Mesendoderm (in vitro differentiated cells): ENCODE measurements around the gene VTI1A. TPM values are rescaled to one million over a fixed set of nuclear protein-coding genes. Genes with fewer than 3 reads are reported as not detected.
"Not testable (repeated sequence)": the region's sequence is repeated elsewhere in the genome, so short reads cannot be mapped to it uniquely, and the experiment has no call there.

Source experiments
- DNase-seq: peaks from one replicate; pipeline ENCODE4 v3.0.0; 2013
- H2AK5ac ChIP-seq: 2 replicates; pipeline ENCODE4 v1.6.1; 2013; ENCODE audit warnings: low read length, inconsistent platforms
- H2BK120ac ChIP-seq: 2 replicates; pipeline ENCODE4 v1.6.1; 2013; ENCODE audit warnings: low read depth, mild to moderate bottlenecking, low read length, moderate library complexity, mixed read lengths
- H2BK15ac ChIP-seq: replicated peaks from 2 replicates; pipeline ENCODE4 v1.6.1; 2013; ENCODE audit warnings: low read depth, mild to moderate bottlenecking, moderate library complexity
- H2BK5ac ChIP-seq: 2 replicates; pipeline ENCODE4 v1.6.1; 2013; ENCODE audit warnings: low read length, inconsistent platforms
- H3K18ac ChIP-seq: 2 replicates; pipeline ENCODE4 v1.6.1; 2013; ENCODE audit warnings: mild to moderate bottlenecking, low read length, mixed read lengths
- H3K23ac ChIP-seq: one replicate; pipeline ENCODE4 v1.6.1; 2013; ENCODE audit warnings: low read length
- H3K27ac ChIP-seq: 2 replicates; pipeline ENCODE4 v1.5.1; 2013; ENCODE audit warnings: low read depth, mild to moderate bottlenecking, inconsistent platforms, low read length, moderate library complexity
- H3K27me3 ChIP-seq: 2 replicates; pipeline ENCODE4 v1.6.1; 2013; ENCODE audit warnings: low read length, control low read depth, mild to moderate bottlenecking, inconsistent platforms; ENCODE audit not compliant: insufficient read depth, poor library complexity
- H3K36me3 ChIP-seq: 2 replicates; pipeline ENCODE4 v1.6.1; 2013; ENCODE audit warnings: low read length, inconsistent platforms; ENCODE audit not compliant: control insufficient read depth, insufficient read depth
- H3K4ac ChIP-seq: one replicate; pipeline ENCODE4 v1.6.1; 2013; ENCODE audit warnings: low read depth, mild to moderate bottlenecking, low read length, moderate library complexity
- H3K4me1 ChIP-seq: 2 replicates; pipeline ENCODE4 v1.6.1; 2013; ENCODE audit warnings: low read depth, low read length, inconsistent platforms; ENCODE audit not compliant: control insufficient read depth
- H3K4me2 ChIP-seq: 2 replicates; pipeline ENCODE4 v1.6.1; 2013; ENCODE audit warnings: low read length
- H3K4me3 ChIP-seq: 2 replicates; pipeline ENCODE4 v1.5.1; 2013; ENCODE audit warnings: mild to moderate bottlenecking, low read length
- H3K56ac ChIP-seq: one replicate; pipeline ENCODE4 v1.6.1; 2013; ENCODE audit warnings: low read length
- H3K79me1 ChIP-seq: 2 replicates; pipeline ENCODE4 v1.6.1; 2013; ENCODE audit warnings: low read length, inconsistent platforms
- H3K79me2 ChIP-seq: 2 replicates; pipeline ENCODE4 v1.6.1; 2013; ENCODE audit warnings: mild to moderate bottlenecking, low read length; ENCODE audit not compliant: control insufficient read depth, insufficient read depth
- H3K9ac ChIP-seq: 2 replicates; pipeline ENCODE4 v1.6.1; 2013; ENCODE audit warnings: low read length, inconsistent platforms
- H4K5ac ChIP-seq: one replicate; pipeline ENCODE4 v1.6.1; 2013; ENCODE audit warnings: low read length
- H4K8ac ChIP-seq: one replicate; pipeline ENCODE4 v1.6.1; 2013; ENCODE audit warnings: low read depth, mild to moderate bottlenecking, control low read depth, low read length, moderate library complexity
- WGBS: extraction: QIAGEN DNeasy Blood & Tissue Kit; methylation state at CpG from one replicate; pipeline ENCODE4 v1.1.7; 2013; ENCODE audit warnings: low lambda C conversion rate, missing lambda C conversion rate; ENCODE audit not compliant: insufficient coverage; ENCODE audit errors: extremely low coverage; 5-methylcytosine and 5-hydroxymethylcytosine counted together
- small RNA-seq: library from polyadenylated mRNA; stranded (forward); fragments of <200 nt; extraction: miRNeasy Mini kit (QIAGEN cat#:217004); gene quantifications from one replicate; pipeline ENCODE3, GENCODE V24; 2013; ENCODE audit not compliant: insufficient read depth

VTI1A gene

DNA sequence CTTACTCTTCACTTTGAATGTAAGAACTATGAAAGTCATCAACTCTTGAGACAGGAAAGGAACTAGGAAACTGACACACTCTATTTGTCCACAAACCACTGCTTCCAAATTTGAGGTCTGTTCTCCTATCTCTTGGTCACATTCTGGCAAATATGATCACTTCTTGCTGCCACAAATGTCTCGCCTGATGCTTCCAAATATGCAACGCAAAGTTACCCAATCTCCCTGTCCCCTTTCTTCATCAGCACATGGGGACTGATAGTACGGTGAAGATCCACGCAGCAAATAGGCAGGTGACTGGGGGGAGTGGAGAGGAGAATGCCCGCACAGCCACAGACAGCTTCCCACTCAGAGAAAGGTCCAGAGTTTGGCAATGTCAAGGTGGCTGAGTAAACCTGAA, 410.5 kb downstream of the VTI1A start:
- no peak overlapping the region for H2BK5ac ChIP-seq
- no peak overlapping the region for H4K5ac ChIP-seq
- no peak for DNase-seq
- no peak overlapping the region for H2AK5ac ChIP-seq
- H3K36me3 ChIP-seq, result no peaks in the 10 kb centered on the region
- H2BK120ac ChIP-seq, result no peak overlapping the region
- H3K79me2 ChIP-seq, result no peaks in the 10 kb centered on the region
- WGBS, result no CpG with 5 or more reads among the region's 5 CpGs
- no peak overlapping the region for H3K23ac ChIP-seq
- H3K9ac ChIP-seq, result no peak overlapping the region
- H3K56ac ChIP-seq, result no peak overlapping the region
- H3K27ac ChIP-seq, result no peak overlapping the region
- H3K4ac ChIP-seq, result no peak overlapping the region
- no peaks in the 10 kb centered on the region for H3K79me1 ChIP-seq
- H4K8ac ChIP-seq, result no peak overlapping the region
- H3K4me1 ChIP-seq, result no peaks in the 10 kb centered on the region
- no peak overlapping the region for H3K18ac ChIP-seq
- H3K4me2 ChIP-seq, result no peak overlapping the region
- no peak overlapping the region for H2BK15ac ChIP-seq
- H3K4me3 ChIP-seq, result no peak overlapping the region
- no peaks in the 10 kb centered on the region for H3K27me3 ChIP-seq

DNA sequence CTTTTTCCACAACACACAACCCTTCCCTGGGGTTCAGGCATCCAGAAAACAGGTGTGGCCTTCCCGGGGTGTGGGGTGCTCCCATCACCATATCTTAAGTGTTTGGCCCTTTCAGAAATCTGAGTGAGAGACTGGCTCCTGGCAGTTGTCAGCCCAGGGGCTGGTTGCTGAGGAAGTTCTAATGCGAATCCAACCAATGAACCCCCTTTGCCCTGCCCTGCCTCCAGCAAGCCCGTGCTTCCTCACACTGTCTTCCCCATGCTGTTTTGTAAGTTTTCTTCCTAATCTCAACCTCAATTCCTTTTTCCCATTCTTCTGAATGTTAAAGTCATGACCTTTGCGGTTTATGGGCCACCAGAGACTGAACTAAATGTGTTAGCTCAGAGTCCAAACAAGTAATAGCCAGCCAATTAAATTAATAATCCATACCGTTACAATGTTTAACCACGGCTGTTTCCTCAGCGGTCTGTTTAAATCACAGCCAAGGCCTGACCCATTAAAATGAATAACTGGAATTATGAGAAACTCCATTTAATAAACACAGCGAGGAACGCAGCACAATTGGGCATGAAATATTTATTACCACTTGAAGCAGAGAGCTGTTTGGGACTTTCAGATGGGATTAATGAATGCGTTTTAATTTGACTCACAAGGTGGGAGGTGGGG, 412.1 kb downstream of the VTI1A start:
- Histone ChIP-seq H3K27ac (no peak overlapping the region), H4K8ac (no peak overlapping the region), H3K27me3 (no peaks in the 10 kb centered on the region), H3K4me3 (no peak overlapping the region), H3K4me1 (no peaks in the 10 kb centered on the region), H3K79me1 (no peaks in the 10 kb centered on the region), H2AK5ac (no peak overlapping the region), H2BK5ac (no peak overlapping the region), H3K4ac (no peak overlapping the region), H2BK120ac (no peak overlapping the region), H2BK15ac (no peak overlapping the region), H3K23ac (no peak overlapping the region), H3K79me2 (no peaks in the 10 kb centered on the region), H3K9ac (no peak overlapping the region), H3K56ac (no peak overlapping the region), H3K36me3 (no peaks in the 10 kb centered on the region), H4K5ac (no peak overlapping the region), H3K4me2 (no peak overlapping the region), H3K18ac (no peak overlapping the region)
- DNase-seq, result no peak
- WGBS, result no CpG with 5 or more reads among the region's 10 CpGs

DNA sequence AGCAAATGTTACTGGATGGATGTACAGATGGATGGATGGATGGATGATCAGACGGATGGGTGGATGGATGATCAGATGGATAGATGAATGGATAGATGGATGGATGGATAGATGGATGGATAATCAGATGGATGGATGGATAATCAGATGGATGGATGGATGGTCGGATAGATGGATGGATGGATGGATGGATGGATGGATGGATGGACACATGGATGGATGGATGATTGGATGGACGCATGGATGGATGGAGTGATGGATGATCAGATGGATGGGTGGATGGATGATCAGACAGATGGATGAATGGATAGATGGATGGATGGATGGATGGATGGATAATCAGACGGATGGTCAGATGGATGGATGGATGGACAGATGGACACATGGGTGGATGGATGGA, 412.8 kb downstream of the VTI1A start:
- Histone ChIP-seq H4K8ac (no peak overlapping the region), H2AK5ac (no peak overlapping the region), H3K79me1 (no peaks in the 10 kb centered on the region), H3K4me2 (no peak overlapping the region), H3K4me3 (no peak overlapping the region), H2BK5ac (no peak overlapping the region), H3K9ac (no peak overlapping the region), H3K56ac (no peak overlapping the region), H3K27ac (no peak overlapping the region), H3K4me1 (no peaks in the 10 kb centered on the region), H3K36me3 (no peaks in the 10 kb centered on the region), H4K5ac (no peak overlapping the region), H3K27me3 (no peaks in the 10 kb centered on the region), H3K79me2 (no peaks in the 10 kb centered on the region), H3K23ac (no peak overlapping the region), H2BK120ac (no peak overlapping the region), H3K18ac (no peak overlapping the region), H2BK15ac (no peak overlapping the region), H3K4ac (no peak overlapping the region)
- WGBS, result no CpG with 5 or more reads among the region's 4 CpGs
- DNase-seq, result no peak

DNA sequence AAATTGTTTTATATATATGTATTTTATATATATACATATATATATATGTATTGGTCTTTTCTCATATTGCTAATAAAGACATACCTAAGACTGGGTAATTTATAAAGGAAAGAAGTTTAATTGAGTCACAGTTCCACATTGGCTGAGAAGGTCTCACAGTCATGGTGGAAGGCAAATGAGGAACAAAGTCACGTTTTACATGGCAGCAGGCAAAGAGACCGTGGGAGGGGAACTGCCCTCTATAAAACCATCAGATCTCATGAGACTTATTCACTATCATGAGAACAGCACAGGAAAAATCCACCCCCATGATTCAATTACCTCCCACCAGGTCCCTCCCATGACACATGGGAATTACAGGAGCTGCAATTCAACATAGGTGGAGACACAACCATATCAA, 416.4 kb downstream of the VTI1A start:
- H3K56ac ChIP-seq, H4K5ac ChIP-seq, H3K4ac ChIP-seq, H3K4me1 ChIP-seq, H2BK5ac ChIP-seq, H3K79me1 ChIP-seq, H3K4me3 ChIP-seq, H3K4me2 ChIP-seq, H3K23ac ChIP-seq, H2AK5ac ChIP-seq, H2BK120ac ChIP-seq, DNase-seq, H3K27ac ChIP-seq, H2BK15ac ChIP-seq, H4K8ac ChIP-seq, H3K18ac ChIP-seq, H3K9ac ChIP-seq, H3K27me3 ChIP-seq, H3K79me2 ChIP-seq, H3K36me3 ChIP-seq: not testable (repeated sequence)
- WGBS, result no CpG with 5 or more reads among the region's 2 CpGs

Small RNAs within 50 kb of the gene (small RNA-seq; reads per million reads assigned to genes)
- gene AC022018.1 (not detected), gene MIR4295 (not detected)
